H1 (cell line): Measurements from ENCODE around the gene SLC6A8. TPM values are rescaled to one million over a fixed set of nuclear protein-coding genes. Genes with fewer than 3 reads are reported as not detected.

Source experiments
- CTCF ChIA-PET: fragments of 300-600 bp; sonication (Branson Sonifier 250); formaldehyde crosslinking; loops from one replicate; lab custom pipeline; 2021; ENCODE audit not compliant: partially characterized antibody; lab: Charles Lee
- POLR2A ChIA-PET: fragments of 300-600 bp; sonication (Branson Sonifier 250); formaldehyde crosslinking; loops from one replicate; lab custom pipeline; 2021; ENCODE audit warnings: inconsistent platforms; ENCODE audit not compliant: partially characterized antibody; lab: Charles Lee
- DNase-seq, 2 experiments: peaks; one replicate each; pipeline versions ENCODE4 v3.0.0 to v3.0.0-alpha.2; 2010 to 2022; ENCODE audit warnings: low spot score in 2 of 2, low read depth in 1 of 2, mixed read lengths in 1 of 2
- FAIRE-seq: peaks from 2 replicates; lab custom pipeline; 2011; peaks lifted over from hg19 to GRCh38; lab: Jason Lieb, UNC
- H2AFZ ChIP-seq: 2 replicates; pipeline ENCODE4 v1.8.1; 2012; ENCODE audit warnings: low read length, inconsistent platforms
- H2AK5ac ChIP-seq: 2 replicates; pipeline ENCODE4 v1.6.1; 2013; ENCODE audit warnings: low read depth, low read length
- H2BK120ac ChIP-seq: replicated peaks from 2 replicates; pipeline ENCODE3; 2013; ENCODE audit warnings: low read depth, low read length, inconsistent platforms
- H2BK12ac ChIP-seq: 2 replicates; pipeline ENCODE4 v1.6.1; 2013; ENCODE audit warnings: low read depth, low read length
- H2BK15ac ChIP-seq: 2 replicates; pipeline ENCODE4 v1.6.1; 2013; ENCODE audit warnings: low read length
- H2BK20ac ChIP-seq: 2 replicates; pipeline ENCODE4 v1.6.1; 2013; ENCODE audit warnings: low read length
- H2BK5ac ChIP-seq: 2 replicates; pipeline ENCODE4 v1.6.1; 2013; ENCODE audit warnings: low read depth, low read length
- H3K14ac ChIP-seq: 2 replicates; pipeline ENCODE4 v1.6.1; 2013; ENCODE audit warnings: inconsistent platforms; ENCODE audit not compliant: insufficient read length
- H3K18ac ChIP-seq: 2 replicates; pipeline ENCODE4 v1.6.1; 2013; ENCODE audit warnings: low read length; ENCODE audit errors: extremely low read depth
- H3K23ac ChIP-seq: 2 replicates; pipeline ENCODE4 v1.6.1; 2013; ENCODE audit warnings: inconsistent platforms; ENCODE audit not compliant: insufficient read length
- H3K23me2 ChIP-seq: 2 replicates; pipeline ENCODE4 v1.6.1; 2013; ENCODE audit warnings: low read depth, low read length
- H3K27ac ChIP-seq: 2 replicates; pipeline ENCODE4 v1.6.1; 2011; ENCODE audit warnings: low read depth, low read length, inconsistent platforms
- H3K27me3 ChIP-seq, 4 experiments: replicated peaks in 1 of 4; 1 replicate in 1 of 4; 2 replicates in 3 of 4; pipeline versions ENCODE4 v1.6.1 to v1.8.1; 2011 to 2013; ENCODE audit warnings: low read length in 3 of 4, mild to moderate bottlenecking in 3 of 4, inconsistent platforms in 2 of 4, mixed read lengths in 2 of 4, moderate library complexity in 1 of 4; ENCODE audit not compliant: control insufficient read depth in 3 of 4, insufficient read depth in 3 of 4; ENCODE audit errors: extremely low read depth in 1 of 4
- H3K36me3 ChIP-seq, 4 experiments: 2 replicates each; pipeline versions ENCODE4 v1.6.1 to v1.8.1; 2011 to 2013; ENCODE audit warnings: mild to moderate bottlenecking in 4 of 4, low read length in 3 of 4, moderate library complexity in 2 of 4, control low read depth in 1 of 4, inconsistent platforms in 1 of 4; ENCODE audit not compliant: insufficient read depth in 4 of 4, control insufficient read depth in 2 of 4
- H3K4ac ChIP-seq: replicated peaks from 2 replicates; pipeline ENCODE3; 2013; ENCODE audit warnings: low read length, low read depth, mixed read lengths, inconsistent platforms; ENCODE audit not compliant: insufficient read length
- H3K4me1 ChIP-seq, 4 experiments: replicated peaks in 1 of 4; 1 replicate in 1 of 4; 2 replicates in 3 of 4; pipeline versions ENCODE4 v1.6.1 to v1.8.1; 2011 to 2013; ENCODE audit warnings: low read length in 3 of 4, inconsistent platforms in 2 of 4, mixed read lengths in 1 of 4; ENCODE audit not compliant: insufficient read depth in 4 of 4, control insufficient read depth in 3 of 4
- H3K4me2 ChIP-seq, 2 experiments: 2 replicates each; pipeline versions ENCODE4 v1.6.1 to v1.8.1; 2011 to 2013; ENCODE audit warnings: low read depth in 2 of 2, low read length in 2 of 2, control low read depth in 1 of 2, inconsistent platforms in 1 of 2, mild to moderate bottlenecking in 1 of 2; ENCODE audit not compliant: insufficient read depth in 1 of 2
- H3K4me3 ChIP-seq, 4 experiments: fragments of 200-600, 300-600 bp in 1 of 4; sonication (generic), shearing (Covaris generic), sonication (Bioruptor Twin) in 1 of 4; 2 replicates each; pipeline versions ENCODE4 v1.5.1 to v1.8.1; 2011 to 2016; ENCODE audit warnings: low read length in 4 of 4, low read depth in 3 of 4, control low read depth in 2 of 4, inconsistent platforms in 2 of 4, mild to moderate bottlenecking in 2 of 4, mixed read lengths in 1 of 4, moderate library complexity in 1 of 4; ENCODE audit not compliant: insufficient read depth in 2 of 4; ENCODE audit errors: extremely low read depth in 1 of 4
- H3K56ac ChIP-seq: replicated peaks from 2 replicates; pipeline ENCODE3; 2013; ENCODE audit warnings: low read depth, mild to moderate bottlenecking, mixed read lengths, low read length, inconsistent platforms; ENCODE audit not compliant: insufficient read length
- H3K79me1 ChIP-seq: 2 replicates; pipeline ENCODE4 v1.6.1; 2013; ENCODE audit warnings: low read depth, low read length, control low read depth
- H3K79me2 ChIP-seq, 2 experiments: 2 replicates each; pipeline versions ENCODE4 v1.6.1 to v1.8.1; 2012 to 2013; ENCODE audit warnings: low read length in 2 of 2, mild to moderate bottlenecking in 2 of 2, inconsistent platforms in 1 of 2; ENCODE audit not compliant: insufficient read depth in 2 of 2, control insufficient read depth in 1 of 2
- H3K9ac ChIP-seq, 4 experiments: replicated peaks in 1 of 4; 1 replicate in 1 of 4; 2 replicates in 3 of 4; pipeline versions ENCODE4 v1.6.1 to v1.8.1; 2011 to 2013; ENCODE audit warnings: low read depth in 3 of 4, low read length in 3 of 4, control low read depth in 2 of 4, mild to moderate bottlenecking in 2 of 4, moderate library complexity in 2 of 4, inconsistent platforms in 1 of 4; ENCODE audit errors: extremely low read depth in 1 of 4
- H3K9me3 ChIP-seq, 2 experiments: 2 replicates each; pipeline versions ENCODE4 v1.6.1 to v1.8.1; 2012 to 2013; ENCODE audit warnings: mild to moderate bottlenecking in 2 of 2, moderate library complexity in 2 of 2, control low read depth in 1 of 2, inconsistent platforms in 1 of 2, low read depth in 1 of 2, low read length in 1 of 2, mixed read lengths in 1 of 2; ENCODE audit not compliant: insufficient read depth in 2 of 2
- H4K20me1 ChIP-seq, 2 experiments: replicated peaks in 1 of 2; 2 replicates each; pipeline versions ENCODE3 to v1.8.1; 2011 to 2013; ENCODE audit warnings: inconsistent platforms in 2 of 2, low read length in 2 of 2, mild to moderate bottlenecking in 1 of 2; ENCODE audit not compliant: insufficient read depth in 2 of 2, control insufficient read depth in 1 of 2
- H4K5ac ChIP-seq: 2 replicates; pipeline ENCODE4 v1.6.1; 2013; ENCODE audit warnings: low read length, low read depth, mixed read lengths, inconsistent platforms; ENCODE audit not compliant: insufficient read length
- H4K8ac ChIP-seq: 2 replicates; pipeline ENCODE4 v1.8.0; 2013; ENCODE audit warnings: mild to moderate bottlenecking, moderate library complexity, low read length, inconsistent platforms; ENCODE audit not compliant: insufficient read depth; ENCODE audit errors: extremely low read depth
- H4K91ac ChIP-seq: replicated peaks from 2 replicates; pipeline ENCODE3; 2013; ENCODE audit warnings: low read length, mixed read lengths, inconsistent platforms; ENCODE audit not compliant: insufficient read length
- BACH1 ChIP-seq: IDR thresholded peaks from 2 replicates; pipeline ENCODE4 v1.6.1; 2012; ENCODE audit warnings: low read length, improper control_type of control experiment
- CHD1 ChIP-seq: IDR thresholded peaks from 2 replicates; pipeline ENCODE4 v1.6.1; 2012; ENCODE audit warnings: low read depth, low read length, improper control_type of control experiment
- CREB1 ChIP-seq: IDR thresholded peaks from 2 replicates; pipeline ENCODE4 v1.6.1; 2012; ENCODE audit warnings: inconsistent platforms
- KDM1A ChIP-seq: fragments of 200-600, 300-600 bp; sonication (generic); IDR thresholded peaks from 2 replicates; pipeline ENCODE4 v1.7.1; 2016; ENCODE audit warnings: mild to moderate bottlenecking, low read length, borderline replicate concordance
- NANOG ChIP-seq: IDR thresholded peaks from 2 replicates; pipeline ENCODE4 v1.6.1; 2011; ENCODE audit warnings: low read length, low read depth, mild to moderate bottlenecking, inconsistent platforms; ENCODE audit not compliant: insufficient read depth, poor library complexity, severe bottlenecking
- RAD21 ChIP-seq, 2 experiments: IDR thresholded peaks in 1 of 2; conservative IDR thresholded peaks in 1 of 2; 2 replicates each; pipeline ENCODE4 v1.6.1; 2011; ENCODE audit warnings: low read depth in 2 of 2, low read length in 2 of 2, improper control_type of control experiment in 1 of 2, inconsistent platforms in 1 of 2, mild to moderate bottlenecking in 1 of 2, moderate library complexity in 1 of 2
- RBBP5 ChIP-seq: IDR thresholded peaks from 2 replicates; pipeline ENCODE4 v1.7.1; 2012; ENCODE audit warnings: low read depth, mild to moderate bottlenecking, inconsistent platforms, low read length, moderate library complexity, borderline replicate concordance
- TBP ChIP-seq: IDR thresholded peaks from 2 replicates; pipeline ENCODE4 v1.6.1; 2011; ENCODE audit warnings: low read depth, low read length, improper control_type of control experiment
- WGBS, 2 experiments: shearing (Covaris generic) in 1 of 2; methylation state at CpG; one replicate each; pipeline versions ENCODE4 v1.1.6 to v1.1.7; 2013 to 2015; ENCODE audit warnings: low lambda C conversion rate in 2 of 2, mixed read lengths in 2 of 2, inconsistent platforms in 1 of 2, low coverage in 1 of 2, missing lambda C conversion rate in 1 of 2; ENCODE audit not compliant: insufficient replicate concordance in 2 of 2, insufficient coverage in 1 of 2, insufficient read length in 1 of 2; ENCODE audit errors: extremely low coverage in 1 of 2, missing lambda C conversion rate in 1 of 2; 5-methylcytosine and 5-hydroxymethylcytosine counted together
- polyA plus RNA-seq, 7 experiments: library from polyadenylated mRNA; depleted of rRNA in 3 of 7; stranded (reverse) in 5 of 7; unstranded in 2 of 7; fragments of >200 nt in 5 of 7; fragments of 200-250 nt in 2 of 7; gene quantifications; 1 replicate in 5 of 7; 2 replicates in 1 of 7; 4 replicates in 1 of 7; pipeline versions ENCODE4 v1.2.1 to v1.2.3, GENCODE V29; 2011 to 2013; ENCODE audit warnings: missing spikeins in 2 of 7, mixed read lengths in 2 of 7
- total RNA-seq: library from RNA; stranded (reverse); fragmentation: NEBNext Ultra II Directional; extraction: Animal tissue kit (Norgen Biotek cat#: 25700); gene quantifications from 2 replicates; pipeline ENCODE4 v1.2.1, GENCODE V29; 2021

SLC6A8 gene
- total and polyA plus RNA-seq, 2 of the 8 experiments (the other 6 are each of a cell fraction or from before 2014, with no cell fraction given): 87.7 to 94.7 TPM

GRCh38 chrX:153740631-153741222, 53.0 kb downstream of the SLC6A8 start:
- H3K79me2 ChIP-seq: no peaks in the 10 kb centered on the region
- no peak overlapping the region for H2AK5ac ChIP-seq
- POLR2A ChIA-PET: no interaction called here
- H3K23me2 ChIP-seq: no peaks in the 10 kb centered on the region
- H3K9ac ChIP-seq: no peak overlapping the region
- no peak for DNase-seq
- no peaks in the 10 kb centered on the region for H4K20me1 ChIP-seq
- H3K79me1 ChIP-seq: no peaks in the 10 kb centered on the region
- H4K5ac ChIP-seq: no peak overlapping the region
- no peak overlapping the region for H3K14ac ChIP-seq
- H3K4me3 ChIP-seq: no peak overlapping the region
- H3K23ac ChIP-seq: no peak overlapping the region
- CTCF ChIA-PET: interaction anchor here (1.0 to 1.2 kb wide), 2 partner anchors 12 to 13 kb away, joined by 4 read pairs; no protein-coding TSS in a partner anchor
- no peaks in the 10 kb centered on the region for H3K36me3 ChIP-seq
- no peak overlapping the region for H3K18ac ChIP-seq
- H3K4me1 ChIP-seq: peaks cover 0 to 3% (median 2%) of the 10 kb centered on the region in 4 experiments; a peak in 4 of 7 replicates
- no peak overlapping the region for H2BK12ac ChIP-seq
- no peak overlapping the region for H4K8ac ChIP-seq
- H3K27ac ChIP-seq: no peak overlapping the region
- no peak overlapping the region for H2BK20ac ChIP-seq
- H3K27me3 ChIP-seq: no peaks in the 10 kb centered on the region
- no peaks in the 10 kb centered on the region for H3K9me3 ChIP-seq
- no peak for FAIRE-seq
- no peak overlapping the region for H3K56ac ChIP-seq
- H2BK15ac ChIP-seq: no peak overlapping the region
- H2BK5ac ChIP-seq: no peak overlapping the region
- H4K91ac ChIP-seq: no peak overlapping the region
- no peak overlapping the region for H2AFZ ChIP-seq
- no peak overlapping the region for H3K4me2 ChIP-seq
- H2BK120ac ChIP-seq: no peak overlapping the region
- H3K4ac ChIP-seq: no peak overlapping the region
- 96% methylated on average over 4 of the region's 16 CpGs; no CpG with 5 or more reads in 1 of the 2 experiments for WGBS, 2 experiments
- no peak for TF ChIP-seq CHD1
- no peak for TF ChIP-seq NANOG
- no peak for TF ChIP-seq RAD21 (IDR thresholded peaks at IDR 0.05 in 1 of 2, conservative IDR thresholded peaks at IDR 0.05 in 1 of 2; ENCODE audit: low read depth in 2 of 2, low read length in 2 of 2)
- no peak for TF ChIP-seq RBBP5
- TF ChIP-seq KDM1A: no peak
- TF ChIP-seq TBP: no peak
- TF ChIP-seq CREB1: no peak
- no peak for TF ChIP-seq BACH1
